ENCODE measurements around the gene JAZF1.

DNA sequence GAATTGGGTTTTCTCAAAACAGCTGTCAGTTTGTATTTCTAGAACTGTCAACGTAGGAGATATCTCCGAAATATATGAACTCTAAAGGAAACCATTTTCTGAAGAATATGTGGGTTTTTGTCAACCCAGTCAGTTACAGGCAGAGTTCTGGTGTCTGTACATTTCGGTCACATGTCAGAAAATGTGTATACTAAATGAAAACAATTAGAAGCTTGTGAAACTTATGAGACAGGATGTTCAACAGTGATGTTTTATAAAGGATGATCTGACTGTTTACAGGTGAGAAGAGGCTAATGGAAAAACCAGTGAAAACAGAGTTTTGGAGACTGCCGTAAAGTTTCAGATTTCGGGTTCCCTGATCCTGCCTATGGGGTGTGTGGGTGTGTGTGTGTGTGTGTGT, 6.2 kb downstream of the JAZF1 start:
- TF ChIP-seq POLR2A (IDR thresholded peaks at IDR 0.05) (no peak), CTCF (IDR thresholded peaks at IDR 0.05) (no peak), EP300 (IDR thresholded peaks at IDR 0.05) (no peak)
